Measurements from ENCODE around the gene NUDT17.

DNA sequence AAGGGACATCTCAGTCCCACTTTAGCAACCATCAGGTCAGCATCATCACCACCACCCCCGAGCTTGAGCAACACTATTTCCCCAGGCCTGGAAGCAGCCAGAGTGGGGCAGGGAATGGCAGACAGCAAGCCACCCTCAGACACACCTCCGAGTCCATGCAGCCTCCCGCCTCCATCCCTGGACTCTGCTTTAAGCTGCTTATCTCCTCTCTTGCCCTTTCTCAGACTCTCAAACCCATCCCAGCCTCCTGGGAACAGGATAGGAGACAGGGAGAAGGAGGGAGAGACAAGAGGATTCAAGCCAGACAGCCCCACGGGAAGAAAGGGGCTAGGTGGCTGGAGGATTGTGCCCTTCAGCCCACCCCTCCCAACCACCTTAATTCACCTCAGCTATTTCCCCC, 11.7 kb downstream of the NUDT17 start:
- TF ChIP-seq, protein P1, sequence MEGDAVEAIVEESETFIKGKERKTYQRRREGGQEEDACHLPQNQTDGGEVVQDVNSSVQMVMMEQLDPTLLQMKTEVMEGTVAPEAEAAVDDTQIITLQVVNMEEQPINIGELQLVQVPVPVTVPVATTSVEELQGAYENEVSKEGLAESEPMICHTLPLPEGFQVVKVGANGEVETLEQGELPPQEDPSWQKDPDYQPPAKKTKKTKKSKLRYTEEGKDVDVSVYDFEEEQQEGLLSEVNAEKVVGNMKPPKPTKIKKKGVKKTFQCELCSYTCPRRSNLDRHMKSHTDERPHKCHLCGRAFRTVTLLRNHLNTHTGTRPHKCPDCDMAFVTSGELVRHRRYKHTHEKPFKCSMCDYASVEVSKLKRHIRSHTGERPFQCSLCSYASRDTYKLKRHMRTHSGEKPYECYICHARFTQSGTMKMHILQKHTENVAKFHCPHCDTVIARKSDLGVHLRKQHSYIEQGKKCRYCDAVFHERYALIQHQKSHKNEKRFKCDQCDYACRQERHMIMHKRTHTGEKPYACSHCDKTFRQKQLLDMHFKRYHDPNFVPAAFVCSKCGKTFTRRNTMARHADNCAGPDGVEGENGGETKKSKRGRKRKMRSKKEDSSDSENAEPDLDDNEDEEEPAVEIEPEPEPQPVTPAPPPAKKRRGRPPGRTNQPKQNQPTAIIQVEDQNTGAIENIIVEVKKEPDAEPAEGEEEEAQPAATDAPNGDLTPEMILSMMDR (IDR thresholded peaks at IDR 0.05), result no peak
- TF ChIP-seq POLR2A (IDR thresholded peaks at IDR 0.05), result no peak

Data from esophagus squamous epithelium (tissue), 4 donors.